Stimulated activated effector memory CD8-positive, alpha-beta T cell treated with anti-CD3 and anti-CD28 coated beads, Interleukin-12 subunit alpha, Interleukin-12 subunit beta, amount 100 ng/mL, for 72 hours (primary cell): ENCODE data around the gene GRIN2A.

Experiments
- ATAC-seq: fragments of 150-1000 bp; cut with Tn5 transposase; 2 replicates; pipeline ENCODE4 v1.10.0; 2021
- DNase-seq, 2 donors: peaks; one replicate each; pipeline ENCODE4 v3.0.0; 2021 to 2022; ENCODE audit warnings: low spot score in 2 of 2
- H3K27ac Mint-ChIP-seq: one replicate; pipeline ENCODE4 v1.8.0; 2022; ENCODE audit warnings: mild to moderate bottlenecking, mixed read lengths
- H3K36me3 Mint-ChIP-seq: one replicate; pipeline ENCODE4 v1.8.0; 2022; ENCODE audit warnings: mild to moderate bottlenecking, mixed read lengths
- H3K4me1 Mint-ChIP-seq: one replicate; pipeline ENCODE4 v1.8.0; 2022; ENCODE audit warnings: mixed read lengths
- H3K4me3 Mint-ChIP-seq: one replicate; pipeline ENCODE4 v1.8.0; 2022; ENCODE audit warnings: mild to moderate bottlenecking, mixed read lengths
- H3K9me3 Mint-ChIP-seq: one replicate; pipeline ENCODE4 v1.8.0; 2022; ENCODE audit warnings: mixed read lengths

Gene GRIN2A

DNA sequence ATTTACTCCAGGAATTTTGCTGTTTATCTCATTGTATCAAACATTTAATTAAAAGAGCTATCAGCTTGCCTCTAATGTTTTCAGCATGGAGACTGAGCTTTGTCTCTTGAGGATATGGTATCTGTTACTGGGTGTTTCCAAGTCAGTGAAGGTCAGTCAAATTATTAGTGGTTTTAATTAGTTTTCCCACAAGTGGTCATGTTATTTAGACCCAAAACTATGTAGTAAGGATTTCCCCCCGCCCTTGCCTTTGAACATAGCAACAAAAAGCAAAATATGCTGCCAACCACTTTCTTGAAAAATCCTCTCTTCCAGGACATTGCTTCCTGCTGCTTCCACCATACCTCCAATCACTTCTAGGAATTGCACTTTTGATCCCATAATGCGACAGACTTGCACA lies 355.6 kb downstream of the GRIN2A start:
- Mint-ChIP-seq H3K9me3 (no peaks in the 10 kb centered on the region), H3K4me3 (no peak overlapping the region), H3K27ac (no peak overlapping the region), H3K4me1 (no peaks in the 10 kb centered on the region), H3K36me3 (no peaks in the 10 kb centered on the region)
- DNase-seq = no peak
- no peak for ATAC-seq

- Mint-ChIP-seq H3K27ac (no peak overlapping the region), H3K9me3 (no peaks in the 10 kb centered on the region), H3K4me1 (no peaks in the 10 kb centered on the region), H3K36me3 (no peaks in the 10 kb centered on the region), H3K4me3 (no peak overlapping the region)
- no peak for ATAC-seq
- no peak for DNase-seq
These were observed 357.8 kb downstream of the GRIN2A start for GRCh38 chr16:9824200-9825068.

GRCh38 chr16:9823510-9823909 lies 358.7 kb downstream of the GRIN2A start:
- Mint-ChIP-seq H3K9me3 (no peaks in the 10 kb centered on the region), H3K36me3 (no peaks in the 10 kb centered on the region), H3K4me3 (no peak overlapping the region), H3K27ac (no peak overlapping the region), H3K4me1 (no peaks in the 10 kb centered on the region)
- DNase-seq (no peak), ATAC-seq (no peak)

DNA sequence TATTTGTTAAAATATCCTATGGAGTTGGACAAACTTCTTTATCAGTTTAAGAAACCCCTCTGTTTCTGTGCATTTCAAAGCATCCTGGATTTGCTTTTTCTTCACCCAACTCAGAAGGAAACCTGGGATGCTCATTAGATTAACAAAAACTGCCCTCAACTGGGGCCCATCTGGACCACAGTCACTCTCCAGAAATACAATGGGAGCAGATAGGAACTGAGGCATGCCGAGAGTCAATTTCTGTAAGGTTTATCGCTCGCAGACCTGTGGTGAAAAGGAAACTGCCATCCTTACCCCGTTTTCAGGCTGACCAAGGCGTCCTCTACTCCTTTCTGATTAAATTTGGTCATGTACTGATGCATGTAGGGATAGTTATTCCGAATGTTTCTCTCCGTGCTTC lies 360.3 kb downstream of the GRIN2A start:
- ATAC-seq (no peak), DNase-seq (no peak)
- Mint-ChIP-seq H3K4me3 (no peak overlapping the region), H3K27ac (no peak overlapping the region), H3K4me1 (no peaks in the 10 kb centered on the region), H3K36me3 (no peaks in the 10 kb centered on the region), H3K9me3 (peaks cover 2% of the 10 kb centered on the region)

GRCh38 chr16:9821331-9821730 lies 360.9 kb downstream of the GRIN2A start:
- H3K9me3 Mint-ChIP-seq = peaks cover 5% of the 10 kb centered on the region
- no peak overlapping the region for H3K27ac Mint-ChIP-seq
- H3K4me3 Mint-ChIP-seq = no peak overlapping the region
- ATAC-seq (no peak), DNase-seq (no peak)
- H3K36me3 Mint-ChIP-seq = no peaks in the 10 kb centered on the region
- no peaks in the 10 kb centered on the region for H3K4me1 Mint-ChIP-seq

DNA sequence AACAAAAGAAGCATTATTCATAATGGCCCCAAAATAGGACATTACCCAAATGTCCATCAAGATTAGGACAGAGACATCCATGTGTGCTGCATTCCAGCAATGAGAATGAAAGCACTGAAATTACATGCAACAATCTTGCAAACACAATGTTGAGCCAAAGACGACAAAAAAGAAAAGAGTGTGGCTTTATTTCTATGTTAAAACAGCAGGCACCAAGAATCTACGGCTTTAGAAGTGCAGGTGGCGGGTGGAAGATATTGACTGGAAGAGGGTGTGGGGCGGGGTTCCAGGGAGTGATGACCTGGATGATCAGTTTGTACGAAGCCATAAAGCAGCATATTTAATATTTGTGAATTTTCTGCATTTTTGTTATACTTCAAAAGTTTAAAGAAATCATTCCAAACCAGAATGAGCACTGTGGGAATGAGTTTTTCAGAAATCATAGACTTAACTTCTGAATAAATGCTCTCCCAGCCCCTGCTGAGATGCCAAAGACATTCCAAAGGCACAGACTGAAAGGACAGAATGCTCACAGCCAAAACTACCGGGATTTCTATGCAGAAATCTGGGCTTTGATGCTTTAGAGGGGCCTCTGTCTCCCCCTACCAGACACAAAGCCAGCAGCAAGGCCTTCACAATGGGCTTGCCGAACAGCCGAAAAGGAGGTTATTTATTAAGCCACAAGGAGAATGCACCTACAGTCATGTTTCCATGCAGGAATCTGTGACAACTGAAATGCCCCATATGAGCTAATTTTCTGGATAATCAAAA lies 361.6 kb downstream of the GRIN2A start:
- ATAC-seq (no peak), DNase-seq (no peak)
- H3K36me3 Mint-ChIP-seq = no peaks in the 10 kb centered on the region
- H3K4me3 Mint-ChIP-seq = no peak overlapping the region
- peaks cover 5% of the 10 kb centered on the region for H3K9me3 Mint-ChIP-seq
- H3K27ac Mint-ChIP-seq = no peak overlapping the region
- H3K4me1 Mint-ChIP-seq = no peaks in the 10 kb centered on the region

DNA sequence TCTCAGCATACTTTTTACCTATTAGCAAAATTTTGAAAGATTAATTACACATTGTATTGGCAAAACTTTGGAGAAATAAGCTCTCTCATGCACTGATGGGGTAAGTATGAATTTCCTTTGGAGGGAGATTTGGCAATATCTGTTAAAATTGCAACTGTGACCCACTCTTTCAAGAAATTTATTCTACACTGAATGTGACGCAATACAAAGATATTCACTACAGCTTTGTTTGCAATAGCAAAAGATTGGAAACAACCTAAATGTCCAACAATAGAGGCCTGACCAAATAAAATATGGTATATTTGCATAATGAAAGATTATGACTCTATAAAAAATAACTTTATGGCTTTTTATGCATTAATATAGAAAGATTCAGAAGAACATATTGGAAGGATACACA lies 363.5 kb downstream of the GRIN2A start:
- Mint-ChIP-seq H3K36me3 (no peaks in the 10 kb centered on the region), H3K27ac (no peak overlapping the region), H3K4me3 (no peak overlapping the region), H3K9me3 (peaks cover 5% of the 10 kb centered on the region), H3K4me1 (no peaks in the 10 kb centered on the region)
- ATAC-seq = no peak
- DNase-seq = no peak

DNA sequence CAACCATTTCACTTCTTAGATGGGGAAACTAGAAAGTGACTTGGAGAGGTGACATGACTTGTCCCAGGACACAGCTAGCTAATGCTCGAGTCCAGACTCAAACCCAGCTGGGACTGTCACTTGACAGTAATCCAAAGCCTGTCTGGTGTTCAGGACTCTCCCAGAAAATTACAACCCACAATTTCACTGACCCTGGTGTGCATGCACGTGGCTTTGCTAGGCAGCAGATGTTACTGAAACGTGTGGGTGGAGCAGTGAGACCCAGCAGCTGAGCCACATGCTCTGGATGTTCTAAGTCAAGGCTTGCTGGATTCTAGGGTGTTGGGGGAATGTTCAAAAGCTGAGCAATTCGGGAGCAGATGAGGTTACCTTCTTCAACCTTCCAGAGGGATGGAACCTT lies 364.6 kb downstream of the GRIN2A start:
- H3K27ac Mint-ChIP-seq = no peak overlapping the region
- no peak for DNase-seq
- no peak overlapping the region for H3K4me3 Mint-ChIP-seq
- no peaks in the 10 kb centered on the region for H3K36me3 Mint-ChIP-seq
- H3K9me3 Mint-ChIP-seq = peaks cover 5% of the 10 kb centered on the region
- no peak for ATAC-seq
- no peaks in the 10 kb centered on the region for H3K4me1 Mint-ChIP-seq

DNA sequence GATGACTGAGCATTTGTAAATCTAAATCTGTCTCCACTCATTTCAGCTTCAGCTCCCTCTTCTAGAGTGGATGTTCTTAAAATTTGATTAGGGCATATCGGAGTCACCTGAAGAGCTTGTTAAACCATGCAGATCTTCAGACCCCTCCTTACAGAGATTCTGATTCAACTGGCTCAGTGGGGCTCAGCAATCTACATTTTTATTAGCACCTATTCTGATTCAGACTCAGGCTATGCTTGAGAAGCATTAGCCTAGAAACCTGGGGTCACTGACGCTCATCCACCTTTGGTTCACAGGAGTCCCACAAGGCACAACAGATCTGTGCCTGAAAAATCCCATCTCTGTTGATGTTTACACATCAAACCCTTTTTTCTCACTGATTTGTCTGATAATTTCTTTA lies 365.6 kb downstream of the GRIN2A start:
- Mint-ChIP-seq H3K36me3 (no peaks in the 10 kb centered on the region), H3K4me1 (no peaks in the 10 kb centered on the region), H3K9me3 (peaks cover 5% of the 10 kb centered on the region), H3K4me3 (no peak overlapping the region), H3K27ac (no peak overlapping the region)
- DNase-seq (no peak), ATAC-seq (no peak)

DNA sequence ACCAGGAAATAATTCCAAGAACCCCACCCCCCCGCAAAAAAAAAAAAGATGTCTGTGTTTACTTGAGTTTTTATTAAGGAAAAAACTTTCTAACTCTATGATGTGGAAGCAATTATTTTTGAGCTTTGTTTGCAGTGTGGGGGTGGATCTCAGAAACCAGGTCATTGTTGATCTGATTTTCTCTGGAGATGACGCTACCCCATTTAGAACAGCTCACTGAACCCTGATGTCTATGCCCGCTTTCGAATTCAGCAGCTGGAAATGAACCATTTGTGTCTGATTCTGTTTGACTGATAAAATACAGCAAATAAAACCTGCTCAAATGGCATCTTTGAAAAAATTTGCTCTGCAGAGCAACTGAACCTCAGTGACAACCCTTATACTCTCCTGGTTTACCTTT lies 368.6 kb downstream of the GRIN2A start:
- H3K4me1 Mint-ChIP-seq = no peaks in the 10 kb centered on the region
- H3K36me3 Mint-ChIP-seq = no peaks in the 10 kb centered on the region
- no peak overlapping the region for H3K27ac Mint-ChIP-seq
- no peak for DNase-seq
- ATAC-seq = no peak
- no peak overlapping the region for H3K4me3 Mint-ChIP-seq
- peaks cover 5% of the 10 kb centered on the region for H3K9me3 Mint-ChIP-seq

DNA sequence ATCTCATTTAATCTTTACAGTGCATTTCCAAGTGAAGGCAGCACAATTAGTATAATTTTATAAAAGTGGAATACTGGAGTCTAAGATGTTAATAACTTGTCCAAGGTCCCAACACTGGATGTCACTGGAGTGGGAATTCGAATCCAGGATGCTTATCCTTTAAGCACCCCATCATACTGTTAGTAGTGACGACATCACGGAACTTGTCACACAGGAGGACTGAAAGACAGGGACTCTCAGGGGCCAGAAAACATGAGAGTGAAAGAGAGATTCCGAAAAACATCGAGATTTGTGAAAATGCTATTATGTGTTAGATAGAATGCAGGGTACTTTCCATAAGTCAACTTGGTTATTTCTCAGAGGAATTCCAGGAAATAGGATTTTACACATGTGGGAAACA lies 374.0 kb downstream of the GRIN2A start:
- no peak for DNase-seq
- no peaks in the 10 kb centered on the region for H3K36me3 Mint-ChIP-seq
- no peak overlapping the region for H3K27ac Mint-ChIP-seq
- H3K9me3 Mint-ChIP-seq = peaks cover 11% of the 10 kb centered on the region
- no peak overlapping the region for H3K4me3 Mint-ChIP-seq
- H3K4me1 Mint-ChIP-seq = no peaks in the 10 kb centered on the region
- ATAC-seq = no peak

- H3K27ac Mint-ChIP-seq = no peak overlapping the region
- DNase-seq = no peak
- H3K36me3 Mint-ChIP-seq = no peaks in the 10 kb centered on the region
- ATAC-seq = no peak
- H3K9me3 Mint-ChIP-seq = peaks cover 11% of the 10 kb centered on the region
- H3K4me1 Mint-ChIP-seq = no peaks in the 10 kb centered on the region
- no peak overlapping the region for H3K4me3 Mint-ChIP-seq
These were observed 374.9 kb downstream of the GRIN2A start for GRCh38 chr16:9807302-9807701.

GRCh38 chr16:9805109-9805508 lies 377.1 kb downstream of the GRIN2A start:
- no peak overlapping the region for H3K4me3 Mint-ChIP-seq

GRCh38 chr16:9802160-9802559 lies 380.1 kb downstream of the GRIN2A start:
- Mint-ChIP-seq H3K36me3 (no peaks in the 10 kb centered on the region), H3K9me3 (peaks cover 9% of the 10 kb centered on the region), H3K27ac (no peak overlapping the region), H3K4me1 (no peaks in the 10 kb centered on the region), H3K4me3 (no peak overlapping the region)
- ATAC-seq = no peak
- DNase-seq = no peak

More at GRCh38 chr16:9805109-9805508, 377.1 kb downstream of the GRIN2A start:
- ATAC-seq (no peak), DNase-seq (no peak)
- Mint-ChIP-seq H3K9me3 (peaks cover 11% of the 10 kb centered on the region), H3K4me1 (no peaks in the 10 kb centered on the region), H3K36me3 (no peaks in the 10 kb centered on the region), H3K27ac (no peak overlapping the region)

DNA sequence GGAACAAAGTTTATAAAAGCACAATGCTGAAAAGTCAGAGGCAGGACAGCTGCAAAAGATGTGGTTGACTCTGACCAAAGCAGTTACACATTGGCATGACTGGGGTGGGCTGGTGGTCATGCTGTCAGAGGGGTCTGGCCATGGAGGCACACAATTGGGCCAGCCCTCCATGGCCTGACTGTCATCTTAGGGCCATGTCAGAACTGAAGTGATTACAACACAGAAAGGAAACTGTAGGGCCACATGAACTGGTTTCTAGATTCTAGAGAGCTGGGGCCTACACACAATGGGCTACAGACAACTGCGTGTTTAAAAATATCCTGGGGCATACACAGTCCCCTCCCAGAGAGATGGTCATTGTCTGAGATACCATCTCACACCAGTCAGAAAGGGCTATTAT lies 380.6 kb downstream of the GRIN2A start:
- Mint-ChIP-seq H3K4me1 (no peaks in the 10 kb centered on the region), H3K27ac (no peak overlapping the region), H3K4me3 (no peak overlapping the region), H3K36me3 (no peaks in the 10 kb centered on the region), H3K9me3 (peaks cover 8% of the 10 kb centered on the region)
- ATAC-seq (no peak), DNase-seq (no peak)

DNA sequence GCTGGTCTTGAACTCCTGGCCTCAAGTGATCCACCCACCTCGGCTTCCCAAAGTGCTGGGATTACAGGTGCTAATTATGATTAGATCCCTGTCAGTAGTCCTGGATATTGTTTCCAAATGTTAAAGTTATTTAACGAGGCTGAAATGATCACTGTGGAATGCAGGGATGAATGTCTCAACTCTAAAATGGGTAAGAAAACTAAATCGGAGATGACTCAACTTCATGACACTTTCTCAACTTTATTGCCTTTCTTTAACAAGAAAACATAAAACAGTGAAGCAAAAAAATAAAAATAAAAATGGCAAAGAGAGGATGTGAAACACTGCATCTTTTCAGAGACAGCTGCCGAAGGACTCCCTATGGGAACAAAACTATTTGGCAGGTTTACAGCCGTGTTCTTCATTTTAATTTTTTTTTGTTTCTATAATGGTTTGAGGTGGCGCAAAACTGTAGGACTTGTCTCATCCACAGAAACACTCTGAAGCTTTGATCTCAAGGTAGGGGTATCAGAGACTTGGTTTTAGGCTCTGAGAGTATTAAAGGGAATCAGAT lies 382.0 kb downstream of the GRIN2A start:
- no peak overlapping the region for H3K4me3 Mint-ChIP-seq
- DNase-seq (no peak), ATAC-seq (no peak)
- H3K27ac Mint-ChIP-seq = no peak overlapping the region
- H3K4me1 Mint-ChIP-seq = no peaks in the 10 kb centered on the region
- H3K9me3 Mint-ChIP-seq = peaks cover 2% of the 10 kb centered on the region
- no peaks in the 10 kb centered on the region for H3K36me3 Mint-ChIP-seq
